ENCODE measurements around the gene AGPAT4. TPM values are rescaled to one million over a fixed set of nuclear protein-coding genes. Genes with fewer than 3 reads are reported as not detected.
"Not testable (repeated sequence)": the region's sequence is repeated elsewhere in the genome, so short reads cannot be mapped to it uniquely, and the experiment has no call there.

Gene AGPAT4
- total and polyA plus RNA-seq, 2 of the 4 experiments (the other 2 are of a cell fraction), result 3.6 to 3.8 TPM

DNA sequence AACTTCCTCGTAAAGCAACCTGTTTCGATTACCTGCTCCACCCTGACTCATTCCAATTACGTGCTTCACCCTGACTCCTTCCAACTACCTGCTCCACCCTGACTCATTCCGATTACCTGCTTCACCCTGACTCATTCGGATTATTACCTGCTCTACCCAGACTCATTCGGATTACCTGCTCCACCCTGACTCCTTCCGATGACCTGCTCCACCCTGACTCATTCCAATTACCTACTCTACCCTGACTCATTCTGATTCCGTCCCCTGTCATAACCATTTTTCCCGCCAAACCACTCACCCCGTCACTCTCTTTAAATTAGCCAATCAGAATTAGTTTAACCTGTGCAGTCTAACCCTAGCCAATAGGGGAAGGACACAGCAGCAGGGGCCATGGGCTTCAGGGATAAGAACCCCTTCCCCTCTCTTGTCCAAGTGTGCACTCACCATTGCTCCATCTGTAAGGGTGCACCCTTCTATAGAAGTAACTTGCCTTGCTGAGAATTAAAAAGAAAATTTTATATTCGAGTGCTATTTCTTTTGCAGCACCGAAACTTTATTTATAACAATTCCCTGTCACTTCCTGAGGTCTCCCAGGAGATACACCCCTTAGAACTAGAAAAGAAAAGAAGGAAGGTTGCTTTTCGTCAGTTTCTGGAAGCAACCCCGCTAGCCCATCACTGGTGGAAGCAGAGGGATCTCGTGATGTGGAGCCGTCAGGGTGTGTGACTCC is 48.7 kb downstream of the AGPAT4 start:
- ATAC-seq (ENCODE audit: low read depth); BruUV-seq (replicated peaks); H2AK5ac ChIP-seq (ENCODE audit: low read depth, low read length): not testable (repeated sequence)

More for the DNA sequence above, 48.7 kb downstream of the AGPAT4 start:
- H4K20me1 ChIP-seq (ENCODE audit: insufficient read depth, low read length); H3K18ac ChIP-seq (ENCODE audit: low read depth, low read length); DNase-seq; H3K56ac ChIP-seq (ENCODE audit: extremely low read depth, insufficient read depth, low read length); H3K4ac ChIP-seq (ENCODE audit: low read depth, low read length); H3K23ac ChIP-seq (ENCODE audit: low read depth, low read length); POLR2A ChIA-PET (ENCODE audit: unreplicated experiment); H2BK120ac ChIP-seq (ENCODE audit: low read depth, low read length); H2BK5ac ChIP-seq (ENCODE audit: low read depth, low read length, poor library complexity, severe bottlenecking); intact Hi-C loops (cut with micrococcal nuclease); H4K5ac ChIP-seq (ENCODE audit: low read depth, low read length); H3K27me3 ChIP-seq (ENCODE audit: control insufficient read depth, insufficient read depth, low read length); H3K9me1 ChIP-seq (ENCODE audit: insufficient read depth, low read length); H3K14ac ChIP-seq (replicated peaks; ENCODE audit: low read depth, low read length); H3K9ac ChIP-seq (ENCODE audit: low read depth, low read length); H2AFZ ChIP-seq (replicated peaks; ENCODE audit: low read length, poor library complexity); H3K9me3 ChIP-seq (ENCODE audit: control insufficient read depth, insufficient read depth, low read length); H4K91ac ChIP-seq (ENCODE audit: insufficient read depth, low read depth, low read length); H4K8ac ChIP-seq (ENCODE audit: low read depth in 2 of 2, low read length in 2 of 2); in situ Hi-C loops (cut with MboI; ENCODE audit: low sequenced_read_pairs); H3K36me3 ChIP-seq (ENCODE audit: control insufficient read depth, insufficient read depth, low read length); H3K4me3 ChIP-seq (ENCODE audit: insufficient read depth, low read depth, low read length); H3K27ac ChIP-seq (ENCODE audit: insufficient read depth, low read length); H3K4me2 ChIP-seq (ENCODE audit: low read depth, low read length); H2BK15ac ChIP-seq (ENCODE audit: low read depth, low read length); H2AK9ac ChIP-seq (replicated peaks; ENCODE audit: low read depth, low read length, poor library complexity); H2BK20ac ChIP-seq (ENCODE audit: low read depth, low read length); dilution Hi-C loops (cut with HindIII; ENCODE audit: low sequenced_read_pairs, unreplicated experiment): not testable (repeated sequence)
- peaks cover 22% of the 10 kb centered on the region for H3K4me1 ChIP-seq (ENCODE audit: control insufficient read depth, insufficient read depth, low read length)
- WGBS, 2 experiments (ENCODE audit: extremely low coverage in 2 of 2, insufficient read length in 1 of 2), result 96% methylated on average over 8 of the region's 16 CpGs; no CpG with 5 or more reads in 1 of the 2 experiments
- CTCF ChIA-PET, result interaction anchor here (0.6 to 1.2 kb wide), 2 partner anchors 48 to 76 kb away, joined by 4 to 8 read pairs; no protein-coding TSS in a partner anchor
- H3K79me1 ChIP-seq (ENCODE audit: low read depth in 1 of 2, low read length in 2 of 2), result peaks cover 8 to 19% of the 10 kb centered on the region in 2 experiments
